H1 (cell line): Measurements from ENCODE around the gene S100A13. TPM values are rescaled to one million over a fixed set of nuclear protein-coding genes. Genes with fewer than 3 reads are reported as not detected.

Source experiments
- CTCF ChIA-PET: fragments of 300-600 bp; sonication (Branson Sonifier 250); formaldehyde crosslinking; loops from one replicate; lab custom pipeline; 2021; ENCODE audit not compliant: partially characterized antibody; lab: Charles Lee
- POLR2A ChIA-PET: fragments of 300-600 bp; sonication (Branson Sonifier 250); formaldehyde crosslinking; loops from one replicate; lab custom pipeline; 2021; ENCODE audit warnings: inconsistent platforms; ENCODE audit not compliant: partially characterized antibody; lab: Charles Lee
- DNase-seq, 2 experiments: peaks; one replicate each; pipeline versions ENCODE4 v3.0.0 to v3.0.0-alpha.2; 2010 to 2022; ENCODE audit warnings: low spot score in 2 of 2, low read depth in 1 of 2, mixed read lengths in 1 of 2
- FAIRE-seq: peaks from 2 replicates; lab custom pipeline; 2011; peaks lifted over from hg19 to GRCh38; lab: Jason Lieb, UNC
- H2AFZ ChIP-seq: 2 replicates; pipeline ENCODE4 v1.8.1; 2012; ENCODE audit warnings: low read length, inconsistent platforms
- H2AK5ac ChIP-seq: 2 replicates; pipeline ENCODE4 v1.6.1; 2013; ENCODE audit warnings: low read depth, low read length
- H2BK120ac ChIP-seq: replicated peaks from 2 replicates; pipeline ENCODE3; 2013; ENCODE audit warnings: low read depth, low read length, inconsistent platforms
- H2BK12ac ChIP-seq: 2 replicates; pipeline ENCODE4 v1.6.1; 2013; ENCODE audit warnings: low read depth, low read length
- H2BK15ac ChIP-seq: 2 replicates; pipeline ENCODE4 v1.6.1; 2013; ENCODE audit warnings: low read length
- H2BK20ac ChIP-seq: 2 replicates; pipeline ENCODE4 v1.6.1; 2013; ENCODE audit warnings: low read length
- H2BK5ac ChIP-seq: 2 replicates; pipeline ENCODE4 v1.6.1; 2013; ENCODE audit warnings: low read depth, low read length
- H3K14ac ChIP-seq: 2 replicates; pipeline ENCODE4 v1.6.1; 2013; ENCODE audit warnings: inconsistent platforms; ENCODE audit not compliant: insufficient read length
- H3K18ac ChIP-seq: 2 replicates; pipeline ENCODE4 v1.6.1; 2013; ENCODE audit warnings: low read length; ENCODE audit errors: extremely low read depth
- H3K23ac ChIP-seq: 2 replicates; pipeline ENCODE4 v1.6.1; 2013; ENCODE audit warnings: inconsistent platforms; ENCODE audit not compliant: insufficient read length
- H3K23me2 ChIP-seq: 2 replicates; pipeline ENCODE4 v1.6.1; 2013; ENCODE audit warnings: low read depth, low read length
- H3K27ac ChIP-seq: 2 replicates; pipeline ENCODE4 v1.6.1; 2011; ENCODE audit warnings: low read depth, low read length, inconsistent platforms
- H3K27me3 ChIP-seq, 4 experiments: replicated peaks in 1 of 4; 1 replicate in 1 of 4; 2 replicates in 3 of 4; pipeline versions ENCODE4 v1.6.1 to v1.8.1; 2011 to 2013; ENCODE audit warnings: low read length in 3 of 4, mild to moderate bottlenecking in 3 of 4, inconsistent platforms in 2 of 4, mixed read lengths in 2 of 4, moderate library complexity in 1 of 4; ENCODE audit not compliant: control insufficient read depth in 3 of 4, insufficient read depth in 3 of 4; ENCODE audit errors: extremely low read depth in 1 of 4
- H3K36me3 ChIP-seq, 4 experiments: 2 replicates each; pipeline versions ENCODE4 v1.6.1 to v1.8.1; 2011 to 2013; ENCODE audit warnings: mild to moderate bottlenecking in 4 of 4, low read length in 3 of 4, moderate library complexity in 2 of 4, control low read depth in 1 of 4, inconsistent platforms in 1 of 4; ENCODE audit not compliant: insufficient read depth in 4 of 4, control insufficient read depth in 2 of 4
- H3K4ac ChIP-seq: replicated peaks from 2 replicates; pipeline ENCODE3; 2013; ENCODE audit warnings: low read length, low read depth, mixed read lengths, inconsistent platforms; ENCODE audit not compliant: insufficient read length
- H3K4me1 ChIP-seq, 4 experiments: replicated peaks in 1 of 4; 1 replicate in 1 of 4; 2 replicates in 3 of 4; pipeline versions ENCODE4 v1.6.1 to v1.8.1; 2011 to 2013; ENCODE audit warnings: low read length in 3 of 4, inconsistent platforms in 2 of 4, mixed read lengths in 1 of 4; ENCODE audit not compliant: insufficient read depth in 4 of 4, control insufficient read depth in 3 of 4
- H3K4me2 ChIP-seq, 2 experiments: 2 replicates each; pipeline versions ENCODE4 v1.6.1 to v1.8.1; 2011 to 2013; ENCODE audit warnings: low read depth in 2 of 2, low read length in 2 of 2, control low read depth in 1 of 2, inconsistent platforms in 1 of 2, mild to moderate bottlenecking in 1 of 2; ENCODE audit not compliant: insufficient read depth in 1 of 2
- H3K4me3 ChIP-seq, 4 experiments: fragments of 200-600, 300-600 bp in 1 of 4; sonication (generic), shearing (Covaris generic), sonication (Bioruptor Twin) in 1 of 4; 2 replicates each; pipeline versions ENCODE4 v1.5.1 to v1.8.1; 2011 to 2016; ENCODE audit warnings: low read length in 4 of 4, low read depth in 3 of 4, control low read depth in 2 of 4, inconsistent platforms in 2 of 4, mild to moderate bottlenecking in 2 of 4, mixed read lengths in 1 of 4, moderate library complexity in 1 of 4; ENCODE audit not compliant: insufficient read depth in 2 of 4; ENCODE audit errors: extremely low read depth in 1 of 4
- H3K56ac ChIP-seq: replicated peaks from 2 replicates; pipeline ENCODE3; 2013; ENCODE audit warnings: low read depth, mild to moderate bottlenecking, mixed read lengths, low read length, inconsistent platforms; ENCODE audit not compliant: insufficient read length
- H3K79me1 ChIP-seq: 2 replicates; pipeline ENCODE4 v1.6.1; 2013; ENCODE audit warnings: low read depth, low read length, control low read depth
- H3K79me2 ChIP-seq, 2 experiments: 2 replicates each; pipeline versions ENCODE4 v1.6.1 to v1.8.1; 2012 to 2013; ENCODE audit warnings: low read length in 2 of 2, mild to moderate bottlenecking in 2 of 2, inconsistent platforms in 1 of 2; ENCODE audit not compliant: insufficient read depth in 2 of 2, control insufficient read depth in 1 of 2
- H3K9ac ChIP-seq, 4 experiments: replicated peaks in 1 of 4; 1 replicate in 1 of 4; 2 replicates in 3 of 4; pipeline versions ENCODE4 v1.6.1 to v1.8.1; 2011 to 2013; ENCODE audit warnings: low read depth in 3 of 4, low read length in 3 of 4, control low read depth in 2 of 4, mild to moderate bottlenecking in 2 of 4, moderate library complexity in 2 of 4, inconsistent platforms in 1 of 4; ENCODE audit errors: extremely low read depth in 1 of 4
- H3K9me3 ChIP-seq, 2 experiments: 2 replicates each; pipeline versions ENCODE4 v1.6.1 to v1.8.1; 2012 to 2013; ENCODE audit warnings: mild to moderate bottlenecking in 2 of 2, moderate library complexity in 2 of 2, control low read depth in 1 of 2, inconsistent platforms in 1 of 2, low read depth in 1 of 2, low read length in 1 of 2, mixed read lengths in 1 of 2; ENCODE audit not compliant: insufficient read depth in 2 of 2
- H4K20me1 ChIP-seq, 2 experiments: replicated peaks in 1 of 2; 2 replicates each; pipeline versions ENCODE3 to v1.8.1; 2011 to 2013; ENCODE audit warnings: inconsistent platforms in 2 of 2, low read length in 2 of 2, mild to moderate bottlenecking in 1 of 2; ENCODE audit not compliant: insufficient read depth in 2 of 2, control insufficient read depth in 1 of 2
- H4K5ac ChIP-seq: 2 replicates; pipeline ENCODE4 v1.6.1; 2013; ENCODE audit warnings: low read length, low read depth, mixed read lengths, inconsistent platforms; ENCODE audit not compliant: insufficient read length
- H4K8ac ChIP-seq: 2 replicates; pipeline ENCODE4 v1.8.0; 2013; ENCODE audit warnings: mild to moderate bottlenecking, moderate library complexity, low read length, inconsistent platforms; ENCODE audit not compliant: insufficient read depth; ENCODE audit errors: extremely low read depth
- H4K91ac ChIP-seq: replicated peaks from 2 replicates; pipeline ENCODE3; 2013; ENCODE audit warnings: low read length, mixed read lengths, inconsistent platforms; ENCODE audit not compliant: insufficient read length
- CEBPB ChIP-seq: IDR thresholded peaks from 2 replicates; pipeline ENCODE4 v1.6.1; 2012; ENCODE audit warnings: low read depth, low read length
- CHD1 ChIP-seq: IDR thresholded peaks from 2 replicates; pipeline ENCODE4 v1.6.1; 2012; ENCODE audit warnings: low read depth, low read length, improper control_type of control experiment
- EGR1 ChIP-seq: IDR thresholded peaks from 2 replicates; pipeline ENCODE4 v1.6.1; 2011; ENCODE audit warnings: low read depth, low read length, borderline replicate concordance
- EP300 ChIP-seq, 2 experiments: IDR thresholded peaks; 1 replicate in 1 of 2; 2 replicates in 1 of 2; pipeline ENCODE4 v1.6.1; 2011 to 2012; ENCODE audit warnings: low read depth in 2 of 2, low read length in 2 of 2, mild to moderate bottlenecking in 2 of 2, borderline replicate concordance in 1 of 2, inconsistent platforms in 1 of 2, moderate library complexity in 1 of 2
- HDAC2 ChIP-seq, 2 experiments: fragments of 300-600 bp in 1 of 2; sonication (generic) in 1 of 2; IDR thresholded peaks; 2 replicates each; pipeline ENCODE4 v1.6.1; 2011 to 2012; ENCODE audit warnings: low read depth in 2 of 2, low read length in 2 of 2, mild to moderate bottlenecking in 2 of 2, moderate library complexity in 2 of 2, borderline replicate concordance in 1 of 2, inconsistent platforms in 1 of 2
- MAFK ChIP-seq: IDR thresholded peaks from 2 replicates; pipeline ENCODE4 v1.6.1; 2012; ENCODE audit warnings: low read depth, mild to moderate bottlenecking, improper control_type of control experiment, low read length
- PHF8 ChIP-seq: fragments of 200-600 bp; sonication (generic); conservative IDR thresholded peaks from 2 replicates; pipeline ENCODE4 v1.7.1; 2012; ENCODE audit warnings: low read depth, mild to moderate bottlenecking, inconsistent platforms, low read length, moderate library complexity
- RFX5 ChIP-seq: IDR thresholded peaks from 2 replicates; pipeline ENCODE4 v1.6.1; 2011; ENCODE audit warnings: low read depth, low read length, improper control_type of control experiment, borderline replicate concordance
- SIN3A ChIP-seq, 2 experiments: IDR thresholded peaks in 1 of 2; conservative IDR thresholded peaks in 1 of 2; 2 replicates each; pipeline ENCODE4 v1.6.1; 2011 to 2012; ENCODE audit warnings: low read length in 2 of 2, improper control_type of control experiment in 1 of 2, low read depth in 1 of 2, mild to moderate bottlenecking in 1 of 2
- SP4 ChIP-seq: IDR thresholded peaks from 2 replicates; pipeline ENCODE4 v1.6.1; 2012; ENCODE audit warnings: low read length, inconsistent platforms
- WGBS, 2 experiments: shearing (Covaris generic) in 1 of 2; methylation state at CpG; one replicate each; pipeline versions ENCODE4 v1.1.6 to v1.1.7; 2013 to 2015; ENCODE audit warnings: low lambda C conversion rate in 2 of 2, mixed read lengths in 2 of 2, inconsistent platforms in 1 of 2, low coverage in 1 of 2, missing lambda C conversion rate in 1 of 2; ENCODE audit not compliant: insufficient replicate concordance in 2 of 2, insufficient coverage in 1 of 2, insufficient read length in 1 of 2; ENCODE audit errors: extremely low coverage in 1 of 2, missing lambda C conversion rate in 1 of 2; 5-methylcytosine and 5-hydroxymethylcytosine counted together
- polyA plus RNA-seq, 7 experiments: library from polyadenylated mRNA; depleted of rRNA in 3 of 7; stranded (reverse) in 5 of 7; unstranded in 2 of 7; fragments of >200 nt in 5 of 7; fragments of 200-250 nt in 2 of 7; gene quantifications; 1 replicate in 5 of 7; 2 replicates in 1 of 7; 4 replicates in 1 of 7; pipeline versions ENCODE4 v1.2.1 to v1.2.3, GENCODE V29; 2011 to 2013; ENCODE audit warnings: missing spikeins in 2 of 7, mixed read lengths in 2 of 7
- total RNA-seq: library from RNA; stranded (reverse); fragmentation: NEBNext Ultra II Directional; extraction: Animal tissue kit (Norgen Biotek cat#: 25700); gene quantifications from 2 replicates; pipeline ENCODE4 v1.2.1, GENCODE V29; 2021

S100A13 gene
- total and polyA plus RNA-seq, 2 of the 8 experiments (the other 6 are each of a cell fraction or from before 2014, with no cell fraction given) = 63.6 to 127 TPM

DNA sequence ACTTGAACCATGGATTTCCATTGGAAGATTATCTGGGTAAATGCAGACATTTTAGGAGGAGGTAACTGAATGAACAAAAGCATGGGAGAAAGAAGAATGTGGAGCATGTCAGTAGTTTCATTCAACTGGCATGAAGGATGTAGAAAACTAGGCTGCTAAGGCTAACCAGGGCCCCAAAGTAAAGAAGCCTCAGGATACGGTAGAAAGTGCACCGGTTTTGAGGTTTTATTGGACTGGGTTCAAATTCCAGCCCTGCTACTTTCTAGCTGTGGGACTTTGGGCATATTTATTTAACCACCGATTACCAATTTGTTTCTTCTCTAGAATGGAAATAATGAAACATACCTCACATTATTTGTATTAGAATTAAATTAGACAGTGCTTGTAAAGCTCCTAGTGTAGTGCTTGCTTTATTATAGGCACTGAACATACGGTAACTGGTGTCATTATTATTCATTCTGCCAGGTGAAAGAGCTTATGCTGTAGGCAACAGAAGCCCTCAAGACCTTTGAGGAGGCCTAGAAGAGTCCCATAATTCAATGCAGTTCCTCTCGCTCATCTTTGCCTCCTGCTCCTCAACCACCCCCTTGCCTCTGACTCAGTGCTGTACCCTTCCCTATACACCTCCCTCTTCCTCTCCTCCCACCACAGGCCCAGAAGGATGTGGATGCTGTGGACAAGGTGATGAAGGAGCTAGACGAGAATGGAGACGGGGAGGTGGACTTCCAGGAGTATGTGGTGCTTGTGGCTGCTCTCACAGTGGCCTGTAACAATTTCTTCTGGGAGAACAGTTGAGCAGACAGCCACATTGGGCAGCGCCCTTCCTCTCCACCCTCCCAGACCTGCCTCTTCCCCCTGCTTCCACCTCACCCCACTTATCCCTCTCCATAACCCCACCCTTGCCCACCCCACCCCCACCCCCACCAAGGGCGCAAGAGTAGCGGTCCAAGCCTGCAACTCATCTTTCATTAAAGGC lies 4.0 kb upstream of the S100A13 start:
- H3K36me3 ChIP-seq = peaks cover 1 to 6% (median 4%) of the 10 kb centered on the region in 4 experiments; a peak in 7 of 8 replicates
- no peak overlapping the region for H2AK5ac ChIP-seq
- H2BK120ac ChIP-seq = no peak overlapping the region
- CTCF ChIA-PET = interaction anchor here (0.6 to 10.2 kb wide), 5 partner anchors 15 to 121 kb away, joined by 3 to 115 read pairs (median 63); partner anchors contain the start of genes S100A14 and S100A6
- H2BK20ac ChIP-seq = no peak overlapping the region
- no peak overlapping the region for H3K23ac ChIP-seq
- H3K79me1 ChIP-seq = no peaks in the 10 kb centered on the region
- POLR2A ChIA-PET = interaction anchor here (0.7 to 15.6 kb wide), 8 partner anchors 12 to 359 kb away, joined by 3 to 261 read pairs (median 3); partner anchors contain the start of genes RPS27, S100A14 and S100A16
- H3K9ac ChIP-seq = no peak overlapping the region
- no peak overlapping the region for H4K91ac ChIP-seq
- H3K18ac ChIP-seq = no peak overlapping the region
- no peak overlapping the region for H4K5ac ChIP-seq
- no peak overlapping the region for H3K56ac ChIP-seq
- WGBS, 2 experiments = 95% methylated on average over 8 of the region's 10 CpGs; no CpG with 5 or more reads in 1 of the 2 experiments
- FAIRE-seq (no peak), DNase-seq (no peak)
- no peaks in the 10 kb centered on the region for H3K9me3 ChIP-seq
- peaks cover 7% of the 10 kb centered on the region for H3K23me2 ChIP-seq
- H4K8ac ChIP-seq = no peak overlapping the region
- H2BK12ac ChIP-seq = no peak overlapping the region
- H2BK5ac ChIP-seq = no peak overlapping the region
- peaks cover 0 to 20% of the 10 kb centered on the region in 2 experiments; a peak in 3 of 4 replicates for H3K79me2 ChIP-seq
- H3K14ac ChIP-seq = no peak overlapping the region
- peaks cover 0 to 15% (median 10%) of the 10 kb centered on the region in 4 experiments; a peak in 6 of 7 replicates for H3K4me1 ChIP-seq
- no peaks in the 10 kb centered on the region for H3K27me3 ChIP-seq
- H3K4ac ChIP-seq = no peak overlapping the region
- no peak overlapping the region for H3K27ac ChIP-seq
- no peak overlapping the region for H3K4me2 ChIP-seq
- H3K4me3 ChIP-seq = no peak overlapping the region
- no peak overlapping the region for H2AFZ ChIP-seq
- H4K20me1 ChIP-seq = no peaks in the 10 kb centered on the region
- H2BK15ac ChIP-seq = 0 out of 2 replicates have a peak overlapping the region, but pooled peaks have one; percentile 1
- TF ChIP-seq PHF8 = no peak
- no peak for TF ChIP-seq MAFK
- no peak for TF ChIP-seq CEBPB
- no peak for TF ChIP-seq RFX5
- no peak for TF ChIP-seq SIN3A (conservative IDR thresholded peaks at IDR 0.05 in 1 of 2, IDR thresholded peaks at IDR 0.05 in 1 of 2; ENCODE audit: low read depth in 1 of 2, low read length in 2 of 2)
- no peak for TF ChIP-seq EGR1
- TF ChIP-seq CHD1 = no peak
- no peak for TF ChIP-seq EP300 (IDR thresholded peaks at IDR 0.05; ENCODE audit: borderline replicate concordance in 1 of 2, low read depth in 2 of 2, low read length in 2 of 2)
- TF ChIP-seq HDAC2 (IDR thresholded peaks at IDR 0.05; ENCODE audit: borderline replicate concordance in 1 of 2, low read depth in 2 of 2, low read length in 2 of 2) = no peak
- TF ChIP-seq SP4 = no peak
